SKM-1 treated with dmso at 0.1 percent for 144 hours (cell line): ENCODE results near the gene ARHGAP44.
A peak's percentile ranks its signal among the peaks of the same experiment; 100 is the strongest.
"Not testable (repeated sequence)": the region's sequence is repeated elsewhere in the genome, so short reads cannot be mapped to it uniquely, and the experiment has no call there.

Experiments
- DNase-seq: peaks from one replicate; lab custom pipeline; 2025; ENCODE audit not compliant: unreplicated experiment; lab: John Stamatoyannopoulos, UW

Gene ARHGAP44

GRCh38 chr17:12815642-12816141 is 26.4 kb downstream of the ARHGAP44 start:
- no peak for DNase-seq

GRCh38 chr17:12821376-12821940 is 32.2 kb downstream of the ARHGAP44 start:
- no peak for DNase-seq

GRCh38 chr17:12826431-12826830 is 37.1 kb downstream of the ARHGAP44 start:
- DNase-seq, result no peak

GRCh38 chr17:12830777-12831247 is 41.5 kb downstream of the ARHGAP44 start:
- no peak for DNase-seq

- DNase-seq, result no peak
These were observed 42.5 kb downstream of the ARHGAP44 start for GRCh38 chr17:12831839-12832238.

- DNase-seq, result no peak
These were observed 49.7 kb downstream of the ARHGAP44 start for GRCh38 chr17:12839042-12839441.

GRCh38 chr17:12842936-12843335 is 53.6 kb downstream of the ARHGAP44 start:
- DNase-seq, result no peak

- no peak for DNase-seq
These were observed 61.7 kb downstream of the ARHGAP44 start for GRCh38 chr17:12850996-12851395.

GRCh38 chr17:12851901-12852435 is 62.7 kb downstream of the ARHGAP44 start:
- no peak for DNase-seq

GRCh38 chr17:12853921-12854320 is 64.6 kb downstream of the ARHGAP44 start:
- no peak for DNase-seq

GRCh38 chr17:12856416-12856815 is 67.1 kb downstream of the ARHGAP44 start:
- DNase-seq, result peak; percentile 59

- DNase-seq, result no peak
These were observed 68.3 kb downstream of the ARHGAP44 start for GRCh38 chr17:12857592-12857991.

- DNase-seq, result no peak
These were observed 70.2 kb downstream of the ARHGAP44 start for GRCh38 chr17:12859520-12859919.

- no peak for DNase-seq
These were observed 76.5 kb downstream of the ARHGAP44 start for GRCh38 chr17:12865769-12866168.

- no peak for DNase-seq
These were observed 76.9 kb downstream of the ARHGAP44 start for GRCh38 chr17:12866244-12866643.

- DNase-seq, result no peak
These were observed 78.4 kb downstream of the ARHGAP44 start for GRCh38 chr17:12867726-12868125.

GRCh38 chr17:12873415-12874125 is 84.3 kb downstream of the ARHGAP44 start:
- not testable (repeated sequence) for DNase-seq

GRCh38 chr17:12877953-12878669 is 88.8 kb downstream of the ARHGAP44 start:
- DNase-seq, result no peak

- DNase-seq, result not testable (repeated sequence)
These were observed 89.8 kb downstream of the ARHGAP44 start for GRCh38 chr17:12879096-12879495.

GRCh38 chr17:12883472-12883871 is 94.2 kb downstream of the ARHGAP44 start:
- no peak for DNase-seq

- DNase-seq, result no peak
These were observed 97.8 kb downstream of the ARHGAP44 start for GRCh38 chr17:12887088-12887487.
